Osteoblast (primary cell): ENCODE data around the gene CEACAM16. TPM values are rescaled to one million over a fixed set of nuclear protein-coding genes. Genes with fewer than 3 reads are reported as not detected.
"Not testable (repeated sequence)": the region's sequence is repeated elsewhere in the genome, so short reads cannot be mapped to it uniquely, and the experiment has no call there.

Experiments
- DNase-seq: peaks from one replicate; pipeline ENCODE4 v3.0.0; 2011; ENCODE audit warnings: low spot score, mixed read lengths; ENCODE audit not compliant: insufficient read length; ENCODE audit errors: missing footprints
- H2AFZ ChIP-seq: 2 replicates; pipeline ENCODE4 v1.6.0; 2011; ENCODE audit warnings: mild to moderate bottlenecking, low read length
- H3K27ac ChIP-seq: 2 replicates; pipeline ENCODE4 v1.5.1; 2011; ENCODE audit warnings: mild to moderate bottlenecking, low read depth, low read length, moderate library complexity
- H3K27me3 ChIP-seq: 2 replicates; pipeline ENCODE4 v1.6.0; 2012; ENCODE audit warnings: mild to moderate bottlenecking, control low read depth, inconsistent platforms, low read length, moderate library complexity; ENCODE audit not compliant: insufficient read depth
- H3K36me3 ChIP-seq: 2 replicates; pipeline ENCODE4 v1.5.1; 2011; ENCODE audit warnings: mild to moderate bottlenecking, low read length, control low read depth, moderate library complexity; ENCODE audit not compliant: insufficient read depth
- H3K4me1 ChIP-seq: 2 replicates; pipeline ENCODE4 v1.5.1; 2011; ENCODE audit warnings: mild to moderate bottlenecking, low read length, control low read depth, moderate library complexity; ENCODE audit not compliant: insufficient read depth
- H3K4me2 ChIP-seq: 2 replicates; pipeline ENCODE4 v1.6.0; 2011; ENCODE audit warnings: mild to moderate bottlenecking, low read length; ENCODE audit not compliant: insufficient read depth
- H3K4me3 ChIP-seq: fragments of 200-600 bp; sonication (generic); 3 replicates; pipeline ENCODE4 v1.5.1; 2012; ENCODE audit warnings: mild to moderate bottlenecking, low read length, inconsistent platforms; ENCODE audit not compliant: insufficient read depth
- H3K79me2 ChIP-seq: 2 replicates; pipeline ENCODE4 v1.6.0; 2012; ENCODE audit warnings: mild to moderate bottlenecking, low read length, control low read depth, inconsistent platforms; ENCODE audit not compliant: insufficient read depth
- H3K9me3 ChIP-seq: 2 replicates; pipeline ENCODE4 v1.5.1; 2011; ENCODE audit warnings: low read depth, low read length, control low read depth
- H4K20me1 ChIP-seq: 2 replicates; pipeline ENCODE4 v1.6.0; 2012; ENCODE audit warnings: mild to moderate bottlenecking, low read length, control low read depth; ENCODE audit not compliant: insufficient read depth
- total RNA-seq: library from RNA; depleted of rRNA; stranded (reverse); fragments of >200 nt; gene quantifications from 2 replicates; pipeline ENCODE4 v1.2.3, GENCODE V29; 2012
- TF ChIP-seq, protein P1 (sequence below): IDR thresholded peaks from 2 replicates; pipeline ENCODE4 v1.5.1; 2011; ENCODE audit warnings: mild to moderate bottlenecking, low read depth, low read length, moderate library complexity; ENCODE audit errors: extremely low read depth

Gene CEACAM16
- total RNA-seq, 1 donor, result not detected

GRCh38 chr19:44683434-44684210 is 15.3 kb upstream of the CEACAM16 start:
- H3K4me3 ChIP-seq, result no peak overlapping the region
- peaks cover 6% of the 10 kb centered on the region for H3K36me3 ChIP-seq
- no peak overlapping the region for H2AFZ ChIP-seq
- no peak overlapping the region for H3K27ac ChIP-seq
- no peak overlapping the region for H3K4me2 ChIP-seq
- no peaks in the 10 kb centered on the region for H3K9me3 ChIP-seq
- peaks cover 11% of the 10 kb centered on the region for H3K4me1 ChIP-seq
- H3K79me2 ChIP-seq, result no peaks in the 10 kb centered on the region
- TF ChIP-seq, protein P1, sequence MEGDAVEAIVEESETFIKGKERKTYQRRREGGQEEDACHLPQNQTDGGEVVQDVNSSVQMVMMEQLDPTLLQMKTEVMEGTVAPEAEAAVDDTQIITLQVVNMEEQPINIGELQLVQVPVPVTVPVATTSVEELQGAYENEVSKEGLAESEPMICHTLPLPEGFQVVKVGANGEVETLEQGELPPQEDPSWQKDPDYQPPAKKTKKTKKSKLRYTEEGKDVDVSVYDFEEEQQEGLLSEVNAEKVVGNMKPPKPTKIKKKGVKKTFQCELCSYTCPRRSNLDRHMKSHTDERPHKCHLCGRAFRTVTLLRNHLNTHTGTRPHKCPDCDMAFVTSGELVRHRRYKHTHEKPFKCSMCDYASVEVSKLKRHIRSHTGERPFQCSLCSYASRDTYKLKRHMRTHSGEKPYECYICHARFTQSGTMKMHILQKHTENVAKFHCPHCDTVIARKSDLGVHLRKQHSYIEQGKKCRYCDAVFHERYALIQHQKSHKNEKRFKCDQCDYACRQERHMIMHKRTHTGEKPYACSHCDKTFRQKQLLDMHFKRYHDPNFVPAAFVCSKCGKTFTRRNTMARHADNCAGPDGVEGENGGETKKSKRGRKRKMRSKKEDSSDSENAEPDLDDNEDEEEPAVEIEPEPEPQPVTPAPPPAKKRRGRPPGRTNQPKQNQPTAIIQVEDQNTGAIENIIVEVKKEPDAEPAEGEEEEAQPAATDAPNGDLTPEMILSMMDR, result no peak
- H3K27me3 ChIP-seq, result no peaks in the 10 kb centered on the region
- no peaks in the 10 kb centered on the region for H4K20me1 ChIP-seq
- peak; percentile 26 for DNase-seq

DNA sequence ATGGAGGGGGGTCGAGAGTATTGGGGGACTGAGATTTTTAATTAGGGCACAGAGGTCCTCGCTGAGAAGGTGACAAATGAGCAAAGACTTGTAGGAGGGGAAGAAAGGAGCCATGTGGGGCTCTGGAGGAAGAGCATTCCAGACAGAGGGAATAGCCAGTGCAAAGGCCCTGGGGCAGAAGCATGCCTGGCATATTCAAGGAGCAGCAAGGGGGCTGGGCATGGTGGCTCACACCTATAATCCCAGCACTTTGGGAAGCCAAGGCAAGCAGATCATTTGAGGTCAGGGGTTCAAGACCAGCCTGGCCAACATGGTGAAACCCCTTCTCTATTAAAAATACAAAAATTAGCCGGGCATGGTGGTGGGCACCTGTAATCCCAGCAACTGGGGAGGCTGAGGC is 14.6 kb upstream of the CEACAM16 start:
- H3K9me3 ChIP-seq, H3K4me3 ChIP-seq, H4K20me1 ChIP-seq, H3K36me3 ChIP-seq, H3K27me3 ChIP-seq, H2AFZ ChIP-seq, H3K4me2 ChIP-seq, DNase-seq, H3K79me2 ChIP-seq: not testable (repeated sequence)
- peak overlapping the region; percentile 89 for H3K27ac ChIP-seq
- peaks cover 11% of the 10 kb centered on the region for H3K4me1 ChIP-seq

- peak overlapping the region; percentile 89 for H3K27ac ChIP-seq
- H3K4me2 ChIP-seq, result peak overlapping the region; percentile 23
- TF ChIP-seq, protein P1, result no peak
- no peaks in the 10 kb centered on the region for H3K9me3 ChIP-seq
- H3K27me3 ChIP-seq, result no peaks in the 10 kb centered on the region
- DNase-seq, result peak; percentile 94
- H3K4me1 ChIP-seq, result peaks cover 11% of the 10 kb centered on the region
- no peaks in the 10 kb centered on the region for H3K79me2 ChIP-seq
- H3K36me3 ChIP-seq, result peaks cover 6% of the 10 kb centered on the region
- H2AFZ ChIP-seq, result peak overlapping the region; percentile 81
- H3K4me3 ChIP-seq, result no peak overlapping the region
- no peaks in the 10 kb centered on the region for H4K20me1 ChIP-seq
Observed at GRCh38 chr19:44684892-44685863, 13.8 kb upstream of the CEACAM16 start.

DNA sequence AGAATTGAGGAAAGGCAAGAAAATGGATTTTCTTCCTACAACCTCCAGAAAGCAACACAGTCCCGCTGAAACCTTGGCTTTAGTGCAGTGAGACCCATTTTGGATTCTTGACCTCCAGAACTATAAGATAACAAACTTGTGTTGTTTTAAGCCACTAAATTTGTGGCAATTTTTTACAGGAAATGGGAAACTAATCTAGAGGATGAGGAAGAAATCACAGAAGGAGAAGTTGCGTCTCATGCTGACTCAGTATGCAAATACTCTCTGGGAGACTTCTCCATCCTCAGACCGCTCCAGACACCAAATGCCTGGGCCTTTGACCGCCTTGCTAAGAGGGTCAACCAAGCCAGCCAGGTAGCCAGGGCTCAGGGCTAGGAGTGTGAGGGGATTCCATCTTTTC is 13.1 kb upstream of the CEACAM16 start:
- Histone ChIP-seq H3K27me3 (no peaks in the 10 kb centered on the region), H3K27ac (peak overlapping the region; percentile 89), H3K79me2 (no peaks in the 10 kb centered on the region), H2AFZ (no peak overlapping the region), H3K4me1 (peaks cover 11% of the 10 kb centered on the region), H3K4me3 (no peak overlapping the region), H3K9me3 (no peaks in the 10 kb centered on the region), H3K4me2 (no peak overlapping the region), H3K36me3 (peaks cover 6% of the 10 kb centered on the region), H4K20me1 (no peaks in the 10 kb centered on the region)
- TF ChIP-seq, protein P1, result no peak
- DNase-seq, result peak; percentile 92
